NCI-H460 (cell line): ENCODE measurements around the gene FXYD7. TPM values are rescaled to one million over a fixed set of nuclear protein-coding genes. Genes with fewer than 3 reads are reported as not detected.
"Not testable (repeated sequence)": the region's sequence is repeated elsewhere in the genome, so short reads cannot be mapped to it uniquely, and the experiment has no call there.

ENCODE experiments used
- DNase-seq: peaks from one replicate; pipeline ENCODE4 v3.0.0-alpha.2; 2016; ENCODE audit warnings: low read depth; ENCODE audit errors: extremely low read depth
- total RNA-seq: library from RNA; depleted of rRNA; stranded (reverse); fragments of >200 nt; shearing (Covaris generic); gene quantifications from 2 replicates; pipeline ENCODE4 v1.2.3, GENCODE V29; 2014

The FXYD7 gene
- total RNA-seq, 1 experiment from 2014 or later: not detected

GRCh38 chr19:35142606-35143230 lies 337 bp upstream of the FXYD7 start:
- no peak for DNase-seq

- no peak for DNase-seq
Measured at GRCh38 chr19:35143818-35144217, 763 bp downstream of the FXYD7 start.

- DNase-seq: no peak
Measured at GRCh38 chr19:35144259-35144599, 1.2 kb downstream of the FXYD7 start.

- DNase-seq: no peak
Measured at GRCh38 chr19:35144600-35145436, 1.8 kb downstream of the FXYD7 start.

GRCh38 chr19:35146746-35147459 lies 3.8 kb downstream of the FXYD7 start:
- no peak for DNase-seq

- no peak for DNase-seq
Measured at GRCh38 chr19:35149463-35149862, 6.4 kb downstream of the FXYD7 start.

GRCh38 chr19:35150445-35150844 lies 7.4 kb downstream of the FXYD7 start:
- no peak for DNase-seq

- no peak for DNase-seq
Measured at GRCh38 chr19:35151273-35152065, 8.4 kb downstream of the FXYD7 start.

- not testable (repeated sequence) for DNase-seq
Measured at GRCh38 chr19:35153129-35153522, 10.1 kb downstream of the FXYD7 start.

GRCh38 chr19:35153701-35154524 lies 10.9 kb downstream of the FXYD7 start:
- DNase-seq: peak; percentile 30

GRCh38 chr19:35154525-35155406 lies 11.7 kb downstream of the FXYD7 start, which contains the start of gene FXYD5:
FXYD5 (plus strand) TSS chr19:35154735; CDS start chr19:35155551, 816 bp downstream.
- DNase-seq: peak; percentile 30

GRCh38 chr19:35155441-35155840 lies 12.4 kb downstream of the FXYD7 start:
- DNase-seq: no peak

GRCh38 chr19:35155981-35156672 lies 13.1 kb downstream of the FXYD7 start:
- no peak for DNase-seq

GRCh38 chr19:35156673-35157014 lies 13.6 kb downstream of the FXYD7 start:
- DNase-seq: no peak

GRCh38 chr19:35157431-35157830 lies 14.4 kb downstream of the FXYD7 start:
- DNase-seq: no peak

- DNase-seq: no peak
Measured at GRCh38 chr19:35159606-35160005, 16.6 kb downstream of the FXYD7 start.

- no peak for DNase-seq
Measured at GRCh38 chr19:35160629-35161433, 17.8 kb downstream of the FXYD7 start.

- DNase-seq: no peak
Measured at GRCh38 chr19:35161434-35161743, 18.3 kb downstream of the FXYD7 start.
